ENCODE results near the gene AGPS.
A peak's percentile ranks its signal among the peaks of the same experiment; 100 is the strongest.

GRCh38 chr2:177489719-177490301, 97.2 kb downstream of the AGPS start:
- TF ChIP-seq CTCF (IDR thresholded peaks at IDR 0.05) (peak; percentile 31 to 65 (median 54)), POLR2A (IDR thresholded peaks at IDR 0.05) (no peak)
